IMR-90 (cell line): Measurements from ENCODE around the gene DCDC2B. TPM values are rescaled to one million over a fixed set of nuclear protein-coding genes. Genes with fewer than 3 reads are reported as not detected.
A peak's percentile ranks its signal among the peaks of the same experiment; 100 is the strongest.

ENCODE experiments used
- ATAC-seq: fragments of 200-7000 bp; cut with Tn5 transposase; 2 replicates; pipeline ENCODE4 v1.9.1; 2020; ENCODE audit warnings: low read depth, mild to moderate bottlenecking, moderate library complexity
- BruUV-seq: library from RNA; stranded (reverse); fragments of 400-500 nt; replicated peaks from 2 replicates; lab custom pipeline; 2021; lab: Mats Ljungman, UMichigan
- CTCF ChIA-PET: fragments of 300-600 bp; formaldehyde crosslinking; extraction: SDS; loops from one replicate; lab custom pipeline; 2021; ENCODE audit warnings: antibody characterized with exemption; lab: Yijun Ruan, JAX
- POLR2A ChIA-PET: fragments of 300-600 bp; sonication (Branson Sonifier 250); formaldehyde crosslinking; loops from one replicate; lab custom pipeline; 2022; ENCODE audit warnings: antibody characterized with exemption; ENCODE audit not compliant: unreplicated experiment; lab: Charles Lee
- DNase-seq: peaks from one replicate; pipeline ENCODE4 v3.0.0; 2013
- H2AFZ ChIP-seq: replicated peaks from 2 replicates; pipeline ENCODE3; 2013; ENCODE audit warnings: low read length, mild to moderate bottlenecking; ENCODE audit not compliant: poor library complexity
- H2AK5ac ChIP-seq: 2 replicates; pipeline ENCODE4 v1.6.1; 2013; ENCODE audit warnings: low read depth, low read length, inconsistent platforms
- H2AK9ac ChIP-seq: replicated peaks from 2 replicates; pipeline ENCODE3; 2013; ENCODE audit warnings: mild to moderate bottlenecking, low read depth, low read length, moderate library complexity; ENCODE audit not compliant: poor library complexity
- H2BK120ac ChIP-seq: 2 replicates; pipeline ENCODE4 v1.6.1; 2013; ENCODE audit warnings: low read depth, low read length, inconsistent platforms
- H2BK15ac ChIP-seq: 3 replicates; pipeline ENCODE4 v1.6.1; 2013; ENCODE audit warnings: low read depth, low read length, inconsistent platforms
- H2BK20ac ChIP-seq: 2 replicates; pipeline ENCODE4 v1.6.1; 2013; ENCODE audit warnings: low read depth, mild to moderate bottlenecking, inconsistent platforms, low read length, moderate library complexity
- H2BK5ac ChIP-seq: 2 replicates; pipeline ENCODE4 v1.6.1; 2013; ENCODE audit warnings: mild to moderate bottlenecking, low read depth, low read length, inconsistent platforms; ENCODE audit not compliant: poor library complexity, severe bottlenecking
- H3K14ac ChIP-seq: replicated peaks from 2 replicates; pipeline ENCODE4 v1.6.1; 2013; ENCODE audit warnings: low read depth, low read length, inconsistent platforms
- H3K18ac ChIP-seq: 2 replicates; pipeline ENCODE4 v1.6.1; 2013; ENCODE audit warnings: low read depth, low read length, control low read depth
- H3K23ac ChIP-seq: 2 replicates; pipeline ENCODE4 v1.6.1; 2013; ENCODE audit warnings: low read depth, low read length, inconsistent platforms
- H3K27ac ChIP-seq: 2 replicates; pipeline ENCODE4 v1.5.1; 2013; ENCODE audit warnings: mild to moderate bottlenecking, control low read depth, low read length; ENCODE audit not compliant: insufficient read depth
- H3K27me3 ChIP-seq: 2 replicates; pipeline ENCODE4 v1.6.1; 2013; ENCODE audit warnings: low read length; ENCODE audit not compliant: control insufficient read depth, insufficient read depth
- H3K36me3 ChIP-seq: 2 replicates; pipeline ENCODE4 v1.6.1; 2013; ENCODE audit warnings: low read length, mixed read lengths; ENCODE audit not compliant: control insufficient read depth, insufficient read depth
- H3K4ac ChIP-seq: 2 replicates; pipeline ENCODE4 v1.6.1; 2013; ENCODE audit warnings: low read depth, low read length, inconsistent platforms
- H3K4me1 ChIP-seq: 2 replicates; pipeline ENCODE4 v1.6.1; 2013; ENCODE audit warnings: low read length, mixed read lengths; ENCODE audit not compliant: control insufficient read depth, insufficient read depth
- H3K4me2 ChIP-seq: 2 replicates; pipeline ENCODE4 v1.6.1; 2013; ENCODE audit warnings: low read depth, mild to moderate bottlenecking, control low read depth, low read length, moderate library complexity
- H3K4me3 ChIP-seq: 2 replicates; pipeline ENCODE4 v1.5.1; 2013; ENCODE audit warnings: low read depth, mild to moderate bottlenecking, control low read depth, low read length, moderate library complexity; ENCODE audit not compliant: insufficient read depth
- H3K56ac ChIP-seq: 2 replicates; pipeline ENCODE4 v1.6.1; 2013; ENCODE audit warnings: low read length, inconsistent platforms; ENCODE audit not compliant: insufficient read depth; ENCODE audit errors: extremely low read depth
- H3K79me1 ChIP-seq, 2 experiments: 2 replicates each; pipeline ENCODE4 v1.6.1; 2013; ENCODE audit warnings: low read length in 2 of 2, inconsistent platforms in 1 of 2, low read depth in 1 of 2
- H3K9ac ChIP-seq: 2 replicates; pipeline ENCODE4 v1.6.1; 2013; ENCODE audit warnings: low read depth, low read length, control low read depth
- H3K9me1 ChIP-seq: 2 replicates; pipeline ENCODE4 v1.6.1; 2013; ENCODE audit warnings: low read length, inconsistent platforms; ENCODE audit not compliant: insufficient read depth
- H3K9me3 ChIP-seq: 2 replicates; pipeline ENCODE4 v1.6.1; 2013; ENCODE audit warnings: low read length; ENCODE audit not compliant: control insufficient read depth, insufficient read depth
- H4K20me1 ChIP-seq: 2 replicates; pipeline ENCODE4 v1.6.1; 2013; ENCODE audit warnings: low read length, inconsistent platforms; ENCODE audit not compliant: insufficient read depth
- H4K5ac ChIP-seq: 2 replicates; pipeline ENCODE4 v1.6.1; 2013; ENCODE audit warnings: mild to moderate bottlenecking, low read depth, low read length, control low read depth
- H4K8ac ChIP-seq, 2 experiments: 2 replicates each; pipeline ENCODE4 v1.6.1; 2013; ENCODE audit warnings: low read depth in 2 of 2, low read length in 2 of 2, control low read depth in 1 of 2, inconsistent platforms in 1 of 2
- H4K91ac ChIP-seq: 2 replicates; pipeline ENCODE4 v1.6.1; 2013; ENCODE audit warnings: low read depth, low read length, inconsistent platforms; ENCODE audit not compliant: insufficient read depth
- BHLHE40 ChIP-seq: fragments of 150-350 bp; IDR thresholded peaks from 2 replicates; pipeline ENCODE4 v1.6.1; 2016; ENCODE audit warnings: mild to moderate bottlenecking, low read depth, low read length
- FOS ChIP-seq: fragments of 150-350 bp; IDR thresholded peaks from 2 replicates; pipeline ENCODE4 v1.6.1; 2016; ENCODE audit warnings: low read depth, low read length
- MAZ ChIP-seq: IDR thresholded peaks from 2 replicates; pipeline ENCODE4 v1.6.1; 2012; ENCODE audit warnings: low read depth, mild to moderate bottlenecking, low read length, improper control_type of control experiment, moderate library complexity, borderline replicate concordance
- MXI1 ChIP-seq: IDR thresholded peaks from 2 replicates; pipeline ENCODE4 v1.6.1; 2012; ENCODE audit warnings: low read depth, mild to moderate bottlenecking, low read length, moderate library complexity, borderline replicate concordance
- RAD21 ChIP-seq: IDR thresholded peaks from 2 replicates; pipeline ENCODE4 v1.6.1; 2012; ENCODE audit warnings: low read length, improper control_type of control experiment
- RCOR1 ChIP-seq: IDR thresholded peaks from 2 replicates; pipeline ENCODE4 v1.6.1; 2012; ENCODE audit warnings: mild to moderate bottlenecking, low read length, improper control_type of control experiment; ENCODE audit not compliant: insufficient replicate concordance
- WGBS, 2 experiments: methylation state at CpG; one replicate each; pipeline versions ENCODE4 v1.1.5 to v1.1.7; 2013; ENCODE audit warnings: missing lambda C conversion rate in 2 of 2; ENCODE audit not compliant: insufficient read length in 1 of 2; ENCODE audit errors: extremely low coverage in 2 of 2; 5-methylcytosine and 5-hydroxymethylcytosine counted together
- dilution Hi-C: fragments of 300-500 bp; cut with HindIII; formaldehyde crosslinking; loops from one replicate; pipeline ENCODE4 v1.14.3; 2018; ENCODE audit warnings: low sequenced_read_pairs; ENCODE audit not compliant: unreplicated experiment
- in situ Hi-C: fragments of 300-500 bp; cut with MboI; formaldehyde crosslinking; loops from 3 replicates; pipeline ENCODE4 v1.14.3; 2019; ENCODE audit warnings: low sequenced_read_pairs, inconsistent platforms, mixed read lengths
- intact Hi-C: fragments of 100-400 bp; cut with micrococcal nuclease; formaldehyde crosslinking; loops from 2 replicates; pipeline ENCODE4 v1.10.0; 2022
- polyA plus RNA-seq, 3 experiments: library from polyadenylated mRNA; depleted of rRNA; stranded (reverse); fragments of >200 nt; gene quantifications; 2 replicates each; pipeline ENCODE4 v1.2.3, GENCODE V29; 2012; ENCODE audit warnings: low replicate concordance in 1 of 3
- total RNA-seq: library from RNA; depleted of rRNA; stranded (reverse); fragments of >200 nt; gene quantifications from 2 replicates; pipeline ENCODE4 v1.2.3, GENCODE V29; 2012
- TF ChIP-seq, protein P1 (sequence below): fragments of 150-350 bp; IDR thresholded peaks from 2 replicates; pipeline ENCODE4 v1.6.1; 2017; ENCODE audit warnings: mild to moderate bottlenecking, antibody characterized with exemption, low read length, low read depth
- TF ChIP-seq, protein P2 (sequence below): conservative IDR thresholded peaks from 2 replicates; pipeline ENCODE4 v1.5.1; 2012; ENCODE audit warnings: mild to moderate bottlenecking, low read depth, low read length, improper control_type of control experiment
- TF ChIP-seq, protein P3 (sequence below): fragments of 150-350 bp; IDR thresholded peaks from 2 replicates; pipeline ENCODE4 v1.6.1; 2016; ENCODE audit warnings: low read depth, mild to moderate bottlenecking, low read length, moderate library complexity, borderline replicate concordance

Gene DCDC2B
- total and polyA plus RNA-seq, 2 of the 4 experiments (the other 2 are of a cell fraction), result not detected

DNA sequence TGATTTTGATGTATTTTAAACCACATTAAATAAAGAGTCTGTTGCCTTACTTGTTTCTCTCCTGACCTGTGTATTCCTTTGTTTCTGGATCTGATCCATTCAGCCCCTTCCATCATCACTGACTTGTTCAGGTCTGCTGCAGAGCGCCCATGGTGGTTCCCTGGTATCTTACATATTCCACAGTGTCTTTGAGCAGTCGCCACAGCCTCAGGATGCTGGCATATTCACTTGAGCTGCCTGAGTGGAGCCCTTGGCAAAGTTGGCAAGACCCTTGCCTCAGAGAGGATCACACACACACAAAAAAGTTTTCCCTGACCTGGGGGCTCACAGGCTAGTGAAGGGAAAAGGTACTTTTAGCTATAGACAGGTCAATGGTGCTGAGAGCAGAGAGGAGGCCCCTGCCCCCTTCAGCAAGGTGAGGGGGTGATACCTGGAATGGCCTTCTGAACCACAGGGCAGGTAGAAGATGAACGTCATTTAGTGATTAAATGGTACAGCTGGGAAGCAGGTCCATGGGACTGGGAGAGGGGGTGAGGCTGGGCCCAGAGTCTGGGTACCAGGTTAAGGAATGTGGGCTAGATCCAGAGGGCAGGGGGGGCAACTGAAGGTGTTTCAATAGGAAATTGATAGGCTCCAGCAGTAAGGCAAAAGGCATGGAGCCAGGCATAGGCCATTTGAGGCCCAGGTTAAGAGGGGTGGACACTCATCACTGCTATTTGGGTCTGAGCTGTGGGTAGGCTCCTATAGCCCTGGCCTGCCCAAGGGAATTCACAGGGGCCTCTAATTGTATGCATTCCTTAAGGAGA is 10.4 kb upstream of the DCDC2B start (continued):
- TF ChIP-seq MAZ, result no peak

DNA sequence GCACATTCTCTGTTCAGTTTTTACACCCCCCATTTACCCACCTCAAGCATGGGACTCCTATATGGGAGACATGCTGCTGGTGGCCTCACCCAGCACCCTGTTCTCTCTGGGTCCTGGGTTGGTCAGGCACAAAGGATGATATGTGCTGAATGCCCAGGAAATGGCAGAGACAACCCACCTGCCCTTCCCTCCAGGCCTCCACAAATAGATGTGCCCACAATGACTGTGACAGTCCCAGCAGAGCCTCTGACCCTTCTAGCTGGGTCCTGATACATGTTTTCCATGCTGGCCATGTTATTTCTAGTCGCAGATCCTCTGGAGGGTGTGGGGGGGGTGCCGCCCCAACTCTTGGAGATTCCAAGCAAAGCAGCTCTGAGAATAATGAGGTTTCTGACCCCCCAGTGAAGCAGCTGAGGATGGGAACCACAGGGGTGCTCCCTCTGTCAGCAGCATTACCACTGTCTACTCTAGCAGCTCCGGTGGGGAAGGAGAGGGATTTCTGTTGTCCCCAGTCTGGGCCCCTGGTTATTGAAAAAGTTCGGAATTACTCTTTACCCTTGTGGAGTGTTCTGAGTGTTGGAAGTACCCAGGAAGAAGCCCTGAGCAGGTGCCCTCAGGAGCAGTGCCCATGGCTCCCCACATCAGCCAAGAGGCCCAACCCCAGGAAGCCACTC is 9.7 kb upstream of the DCDC2B start:
- Histone ChIP-seq H2AK5ac (peak overlapping the region; percentile 36), H2BK20ac (no peak overlapping the region), H3K4ac (no peak overlapping the region; the same call in 1 of the 2 replicates), H3K14ac (0 out of 2 replicates have a peak overlapping the region, but pooled peaks have one; percentile 75), H3K79me1 (peaks cover 5 to 54% of the 10 kb centered on the region in 2 experiments; a peak in 2 of 4 replicates), H3K56ac (no peak overlapping the region), H3K9ac (0 out of 2 replicates have a peak overlapping the region, but pooled peaks have one; percentile 72), H3K23ac (no peak overlapping the region), H2AK9ac (peak overlapping the region; percentile 92), H3K9me1 (peaks cover 16% of the 10 kb centered on the region; the same call in 1 of the 2 replicates), H3K4me1 (peaks cover 31% of the 10 kb centered on the region), H4K20me1 (0 out of 2 replicates have a peak, but pooled peaks cover 8% of the 10 kb centered on the region), H4K8ac (no peak overlapping the region), H4K5ac (no peak overlapping the region), H3K36me3 (peaks cover 41% of the 10 kb centered on the region), H2BK5ac (peak overlapping the region; percentile 80), H3K9me3 (no peaks in the 10 kb centered on the region), H2AFZ (peak overlapping the region; percentile 58), H4K91ac (no peak overlapping the region), H2BK120ac (no peak overlapping the region), H3K18ac (no peak overlapping the region), H2BK15ac (no peak overlapping the region), H3K27me3 (no peaks in the 10 kb centered on the region), H3K27ac (peak overlapping the region; percentile 78; the same call in 1 of the 2 replicates), H3K4me3 (no peak overlapping the region), H3K4me2 (peak overlapping the region; percentile 60; the same call in 1 of the 2 replicates)
- WGBS, 2 experiments, result no CpG with 5 or more reads among the region's 4 CpGs
- in situ Hi-C loops, result no loop called here
- intact Hi-C loops, result no loop called here
- no TSS peak for BruUV-seq
- DNase-seq (no peak), ATAC-seq (no peak)
- dilution Hi-C loops, result no loop called here
- POLR2A ChIA-PET, result no interaction called here
- CTCF ChIA-PET, result interaction anchor here (0.9 kb wide), 1 partner anchor 184 kb away, joined by 3 read pairs; no protein-coding TSS in a partner anchor
- TF ChIP-seq, protein P1, sequence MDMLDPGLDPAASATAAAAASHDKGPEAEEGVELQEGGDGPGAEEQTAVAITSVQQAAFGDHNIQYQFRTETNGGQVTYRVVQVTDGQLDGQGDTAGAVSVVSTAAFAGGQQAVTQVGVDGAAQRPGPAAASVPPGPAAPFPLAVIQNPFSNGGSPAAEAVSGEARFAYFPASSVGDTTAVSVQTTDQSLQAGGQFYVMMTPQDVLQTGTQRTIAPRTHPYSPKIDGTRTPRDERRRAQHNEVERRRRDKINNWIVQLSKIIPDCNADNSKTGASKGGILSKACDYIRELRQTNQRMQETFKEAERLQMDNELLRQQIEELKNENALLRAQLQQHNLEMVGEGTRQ, result no peak
- TF ChIP-seq, protein P2, sequence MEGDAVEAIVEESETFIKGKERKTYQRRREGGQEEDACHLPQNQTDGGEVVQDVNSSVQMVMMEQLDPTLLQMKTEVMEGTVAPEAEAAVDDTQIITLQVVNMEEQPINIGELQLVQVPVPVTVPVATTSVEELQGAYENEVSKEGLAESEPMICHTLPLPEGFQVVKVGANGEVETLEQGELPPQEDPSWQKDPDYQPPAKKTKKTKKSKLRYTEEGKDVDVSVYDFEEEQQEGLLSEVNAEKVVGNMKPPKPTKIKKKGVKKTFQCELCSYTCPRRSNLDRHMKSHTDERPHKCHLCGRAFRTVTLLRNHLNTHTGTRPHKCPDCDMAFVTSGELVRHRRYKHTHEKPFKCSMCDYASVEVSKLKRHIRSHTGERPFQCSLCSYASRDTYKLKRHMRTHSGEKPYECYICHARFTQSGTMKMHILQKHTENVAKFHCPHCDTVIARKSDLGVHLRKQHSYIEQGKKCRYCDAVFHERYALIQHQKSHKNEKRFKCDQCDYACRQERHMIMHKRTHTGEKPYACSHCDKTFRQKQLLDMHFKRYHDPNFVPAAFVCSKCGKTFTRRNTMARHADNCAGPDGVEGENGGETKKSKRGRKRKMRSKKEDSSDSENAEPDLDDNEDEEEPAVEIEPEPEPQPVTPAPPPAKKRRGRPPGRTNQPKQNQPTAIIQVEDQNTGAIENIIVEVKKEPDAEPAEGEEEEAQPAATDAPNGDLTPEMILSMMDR, result no peak
- no peak for TF ChIP-seq MAZ
- TF ChIP-seq MXI1, result no peak
- TF ChIP-seq, protein P3, sequence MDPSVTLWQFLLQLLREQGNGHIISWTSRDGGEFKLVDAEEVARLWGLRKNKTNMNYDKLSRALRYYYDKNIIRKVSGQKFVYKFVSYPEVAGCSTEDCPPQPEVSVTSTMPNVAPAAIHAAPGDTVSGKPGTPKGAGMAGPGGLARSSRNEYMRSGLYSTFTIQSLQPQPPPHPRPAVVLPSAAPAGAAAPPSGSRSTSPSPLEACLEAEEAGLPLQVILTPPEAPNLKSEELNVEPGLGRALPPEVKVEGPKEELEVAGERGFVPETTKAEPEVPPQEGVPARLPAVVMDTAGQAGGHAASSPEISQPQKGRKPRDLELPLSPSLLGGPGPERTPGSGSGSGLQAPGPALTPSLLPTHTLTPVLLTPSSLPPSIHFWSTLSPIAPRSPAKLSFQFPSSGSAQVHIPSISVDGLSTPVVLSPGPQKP, result no peak
- TF ChIP-seq FOS, result no peak
- no peak for TF ChIP-seq BHLHE40
- TF ChIP-seq RAD21, result no peak
- TF ChIP-seq RCOR1, result no peak
